HCT116 (cell line): ENCODE results near the gene RXRA. TPM values are rescaled to one million over a fixed set of nuclear protein-coding genes. Genes with fewer than 3 reads are reported as not detected.

ENCODE experiments used
- ATAC-seq: fragments of 200-7000 bp; cut with Tn5 transposase; 2 replicates; pipeline ENCODE4 v1.9.1; 2020; ENCODE audit warnings: mild to moderate bottlenecking, moderate library complexity
- BruUV-seq: library from RNA; stranded (reverse); fragments of 400-500 nt; replicated peaks from 2 replicates; lab custom pipeline; 2021; lab: Mats Ljungman, UMichigan
- CTCF ChIA-PET: fragments of 300-600 bp; sonication (Branson Sonifier 250); formaldehyde crosslinking; loops from one replicate; lab custom pipeline; 2021; ENCODE audit warnings: antibody characterized with exemption; lab: Charles Lee
- POLR2A ChIA-PET: fragments of 300-600, 350-600 bp; sonication (Branson Sonifier 250); formaldehyde crosslinking; loops from one replicate; lab custom pipeline; 2021; ENCODE audit warnings: antibody characterized with exemption; lab: Charles Lee
- RAD21 ChIA-PET, 2 experiments: fragments of 300-600 bp; sonication (Branson Sonifier 250); formaldehyde crosslinking; loops; one replicate each; lab custom pipeline; 2023; ENCODE audit warnings: low total read pairs in 2 of 2; ENCODE audit not compliant: uncharacterized antibody in 2 of 2, unreplicated experiment in 2 of 2, low non-redundant PET in 1 of 2; lab: Charles Lee
- DNase-seq: peaks from one replicate; pipeline ENCODE4 v3.0.0-alpha.2; 2010; ENCODE audit warnings: low read depth, low spot score
- H2AFZ ChIP-seq: fragments of 200-600 bp; shearing (Covaris generic), sonication (generic); 2 replicates; pipeline ENCODE4 v1.6.1; 2017; ENCODE audit warnings: low read depth, mixed run types, mixed read lengths, antibody characterized with exemption, low read length; ENCODE audit not compliant: poor library complexity, severe bottlenecking
- H3K27ac ChIP-seq: 2 replicates; pipeline ENCODE4 v1.5.1; 2012; ENCODE audit warnings: low read depth, low read length
- H3K27me3 ChIP-seq: fragments of 200-600 bp; sonication (generic); 2 replicates; pipeline ENCODE4 v1.6.1; 2016; ENCODE audit warnings: mixed run types, low read length, mixed read lengths; ENCODE audit not compliant: insufficient read depth
- H3K36me3 ChIP-seq, 2 experiments: fragments of 200-500 bp in 1 of 2; fragments of 200-600 bp in 1 of 2; sonication (Bioruptor generic) in 1 of 2; sonication (generic) in 1 of 2; 2 replicates each; pipeline versions ENCODE4 v1.5.1 to v1.6.1; 2014 to 2016; ENCODE audit warnings: low read length in 2 of 2, inconsistent platforms in 1 of 2, mixed read lengths in 1 of 2, mixed run types in 1 of 2; ENCODE audit not compliant: insufficient read depth in 2 of 2, control insufficient read depth in 1 of 2
- H3K4me1 ChIP-seq, 2 experiments: fragments of 200-600 bp in 1 of 2; sonication (generic) in 1 of 2; 2 replicates each; pipeline versions ENCODE4 v1.5.1 to v1.6.1; 2012 to 2017; ENCODE audit warnings: low read length in 2 of 2, inconsistent platforms in 1 of 2, mild to moderate bottlenecking in 1 of 2, mixed read lengths in 1 of 2, mixed run types in 1 of 2, moderate library complexity in 1 of 2; ENCODE audit not compliant: insufficient read depth in 2 of 2, control insufficient read depth in 1 of 2
- H3K4me2 ChIP-seq: fragments of 200-600 bp; sonication (generic); 2 replicates; pipeline ENCODE4 v1.6.1; 2017; ENCODE audit warnings: mixed run types, low read length, mixed read lengths
- H3K4me3 ChIP-seq, 2 experiments: fragments of 200-600 bp in 1 of 2; sonication (generic) in 1 of 2; replicated peaks in 1 of 2; 2 replicates each; pipeline ENCODE4 v1.5.1; 2011 to 2016; ENCODE audit warnings: low read length in 2 of 2, control low read depth in 1 of 2, low read depth in 1 of 2, mild to moderate bottlenecking in 1 of 2, mixed read lengths in 1 of 2, mixed run types in 1 of 2
- H3K79me2 ChIP-seq: fragments of 200-600 bp; sonication (generic); 2 replicates; pipeline ENCODE4 v1.6.1; 2017; ENCODE audit warnings: mild to moderate bottlenecking, mixed run types, low read length, moderate library complexity, mixed read lengths; ENCODE audit not compliant: insufficient read depth
- H3K9ac ChIP-seq: fragments of 200-600 bp; sonication (generic); 2 replicates; pipeline ENCODE4 v1.6.1; 2016; ENCODE audit warnings: low read length, mixed read lengths
- H3K9me2 ChIP-seq: fragments of 200-600 bp; sonication (generic), shearing (Covaris generic); 2 replicates; pipeline ENCODE4 v1.6.1; 2017; ENCODE audit warnings: mixed run types, mild to moderate bottlenecking, moderate library complexity; ENCODE audit not compliant: insufficient read depth
- H3K9me3 ChIP-seq, 2 experiments: fragments of 200-500 bp in 1 of 2; fragments of 200-600 bp in 1 of 2; sonication (Bioruptor generic) in 1 of 2; sonication (generic) in 1 of 2; 2 replicates each; pipeline ENCODE4 v1.6.1; 2014 to 2017; ENCODE audit warnings: low read length in 2 of 2, mixed read lengths in 2 of 2, inconsistent platforms in 1 of 2, low read depth in 1 of 2, mild to moderate bottlenecking in 1 of 2, mixed run types in 1 of 2, moderate library complexity in 1 of 2; ENCODE audit not compliant: control insufficient read depth in 1 of 2, insufficient read depth in 1 of 2
- H4K20me1 ChIP-seq: fragments of 200-600 bp; sonication (generic), shearing (Covaris generic); 2 replicates; pipeline ENCODE4 v1.6.1; 2017; ENCODE audit warnings: mixed run types, mild to moderate bottlenecking, moderate library complexity; ENCODE audit not compliant: insufficient read depth
- CBX3 ChIP-seq: IDR thresholded peaks from 2 replicates; pipeline ENCODE4 v1.6.1; 2012; ENCODE audit warnings: low read depth
- CEBPB ChIP-seq: IDR thresholded peaks from 2 replicates; pipeline ENCODE4 v1.6.1; 2012; ENCODE audit warnings: low read depth
- ELF1 ChIP-seq: IDR thresholded peaks from 2 replicates; pipeline ENCODE4 v1.6.1; 2012; ENCODE audit warnings: low read depth, borderline replicate concordance
- EZH2 ChIP-seq: fragments of 200-600 bp; sonication (generic); IDR thresholded peaks from 2 replicates; pipeline ENCODE4 v1.6.1; 2017; ENCODE audit warnings: antibody characterized with exemption, mixed run types
- EZH2phosphoT487 ChIP-seq: fragments of 200-600 bp; IDR thresholded peaks from 2 replicates; pipeline ENCODE4 v1.6.1; 2018; ENCODE audit warnings: antibody characterized with exemption, borderline replicate concordance
- JUND ChIP-seq: IDR thresholded peaks from 2 replicates; pipeline ENCODE4 v1.6.1; 2012
- POLR2A ChIP-seq: IDR thresholded peaks from 2 replicates; pipeline ENCODE4 v1.7.0; 2011; ENCODE audit warnings: borderline replicate concordance; ENCODE audit not compliant: insufficient read depth, insufficient read length; ENCODE audit errors: extremely low read depth
- POLR2AphosphoS5 ChIP-seq: IDR thresholded peaks from 2 replicates; pipeline ENCODE4 v1.6.1; 2011; ENCODE audit warnings: mild to moderate bottlenecking, low read depth, low read length, moderate library complexity
- RAD21 ChIP-seq: IDR thresholded peaks from 2 replicates; pipeline ENCODE4 v1.6.1; 2012; ENCODE audit warnings: low read depth, mild to moderate bottlenecking
- SP1 ChIP-seq: IDR thresholded peaks from 2 replicates; pipeline ENCODE4 v1.6.1; 2012; ENCODE audit warnings: low read depth
- SRF ChIP-seq: IDR thresholded peaks from 2 replicates; pipeline ENCODE4 v1.6.1; 2012; ENCODE audit warnings: low read depth
- TCF7L2 ChIP-seq: IDR thresholded peaks from 2 replicates; pipeline ENCODE4 v1.7.0; 2011; ENCODE audit warnings: borderline replicate concordance, inconsistent platforms; ENCODE audit not compliant: insufficient read depth, insufficient read length; ENCODE audit errors: extremely low read depth
- YY1 ChIP-seq: IDR thresholded peaks from 2 replicates; pipeline ENCODE4 v1.6.1; 2011; ENCODE audit warnings: low read length, low read depth, moderate library complexity, mild to moderate bottlenecking; ENCODE audit not compliant: insufficient replicate concordance; ENCODE audit errors: extremely low read depth
- ZBTB33 ChIP-seq: IDR thresholded peaks from 2 replicates; pipeline ENCODE4 v1.6.1; 2011; ENCODE audit warnings: mild to moderate bottlenecking, low read length, moderate library complexity; ENCODE audit not compliant: insufficient replicate concordance; ENCODE audit errors: extremely low read depth
- intact Hi-C: fragments of 100-400 bp; cut with micrococcal nuclease; formaldehyde crosslinking; loops from 2 replicates; pipeline ENCODE4 v1.10.0; 2022
- total RNA-seq: library from RNA; stranded (reverse); gene quantifications from one replicate; pipeline ENCODE4 v1.2.1, GENCODE V29; 2021; ENCODE audit not compliant: unreplicated experiment
- TF ChIP-seq, protein P1 (sequence below): IDR thresholded peaks from 2 replicates; pipeline ENCODE4 v1.6.1; 2012
- TF ChIP-seq, protein P2 (sequence below), 3 experiments: fragments of 200-600 bp in 1 of 3; sonication (generic) in 1 of 3; IDR thresholded peaks in 2 of 3; conservative IDR thresholded peaks in 1 of 3; 2 replicates each; pipeline ENCODE4 v1.5.1; 2012 to 2017; ENCODE audit warnings: low read depth in 2 of 3, low read length in 2 of 3, antibody characterized with exemption in 1 of 3, borderline replicate concordance in 1 of 3, control low read depth in 1 of 3, mild to moderate bottlenecking in 1 of 3, mixed read lengths in 1 of 3, mixed run types in 1 of 3, moderate library complexity in 1 of 3; ENCODE audit not compliant: insufficient read depth in 1 of 3

RXRA gene
- total RNA-seq, 1 experiment from 2014 or later: 43.9 TPM

- POLR2A ChIA-PET: no interaction called here
- peaks cover 6 to 13% of the 10 kb centered on the region in 2 experiments; a peak in 3 of 4 replicates for H3K4me1 ChIP-seq
- no peak overlapping the region for H3K9ac ChIP-seq
- no peaks in the 10 kb centered on the region for H3K27me3 ChIP-seq
- no TSS peak for BruUV-seq
- H3K36me3 ChIP-seq: peaks cover 5 to 6% of the 10 kb centered on the region in 2 experiments; a peak in 3 of 4 replicates
- H3K4me2 ChIP-seq: no peak overlapping the region
- H3K9me2 ChIP-seq: no peaks in the 10 kb centered on the region
- DNase-seq (no peak), ATAC-seq (no peak)
- RAD21 ChIA-PET: no interaction called here
- H3K4me3 ChIP-seq: no peak overlapping the region
- H3K9me3 ChIP-seq: no peaks in the 10 kb centered on the region
- TF ChIP-seq EZH2 (no peak), ELF1 (no peak)
- CTCF ChIA-PET: no interaction called here
- intact Hi-C loops: no loop called here
- no peaks in the 10 kb centered on the region for H3K79me2 ChIP-seq
- H2AFZ ChIP-seq: no peak overlapping the region
- no peak overlapping the region for H3K27ac ChIP-seq
- no peaks in the 10 kb centered on the region for H4K20me1 ChIP-seq
Observed at GRCh38 chr9:134436911-134437310, 110.7 kb downstream of the RXRA start.

DNA sequence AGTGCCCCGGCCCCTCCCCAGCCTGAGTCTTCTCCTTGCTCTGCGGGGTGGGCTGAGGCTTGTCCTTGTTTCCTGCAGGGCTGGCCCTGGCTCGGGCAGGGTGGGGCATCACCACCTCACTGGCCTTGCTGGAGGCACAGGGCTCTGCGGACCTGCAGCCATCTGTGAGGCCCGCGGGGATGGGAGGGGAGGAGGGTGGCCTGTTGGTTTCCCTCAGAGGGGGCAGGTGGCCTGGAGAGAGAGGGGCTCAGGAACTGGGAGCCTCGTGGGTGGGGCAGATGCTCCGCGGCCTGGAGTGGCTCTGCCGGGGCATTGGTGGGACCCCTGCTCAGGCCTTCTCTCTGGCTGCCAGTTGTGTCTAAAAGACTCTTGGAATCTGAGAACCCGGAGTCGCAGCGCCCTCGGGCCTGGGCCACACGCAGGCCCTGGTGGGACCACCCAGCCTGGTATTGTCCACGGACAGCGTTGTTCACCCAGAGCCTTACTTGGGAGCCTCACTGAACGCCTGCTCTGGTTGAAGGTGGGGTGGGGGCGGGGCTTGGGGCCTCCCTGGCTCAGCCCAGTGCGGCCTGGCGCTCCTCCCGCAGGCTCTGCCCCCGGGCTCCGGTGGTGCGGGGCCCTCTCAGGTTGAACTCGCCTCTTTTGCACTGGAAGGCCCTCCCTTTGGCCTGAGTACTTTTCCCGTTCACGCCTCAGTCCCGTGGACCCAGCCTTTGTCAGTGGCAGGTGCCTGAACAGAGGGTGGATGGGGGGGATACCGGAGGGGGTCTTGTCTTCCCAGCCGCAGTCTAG, 111.3 kb downstream of the RXRA start:
- Histone ChIP-seq H3K27ac (no peak overlapping the region), H3K27me3 (no peaks in the 10 kb centered on the region), H3K9ac (no peak overlapping the region), H3K79me2 (no peaks in the 10 kb centered on the region), H4K20me1 (no peaks in the 10 kb centered on the region), H3K4me2 (no peak overlapping the region), H3K9me2 (no peaks in the 10 kb centered on the region), H3K4me1 (peaks cover 6 to 13% of the 10 kb centered on the region in 2 experiments; a peak in 3 of 4 replicates), H3K4me3 (no peak overlapping the region), H2AFZ (no peak overlapping the region), H3K9me3 (no peaks in the 10 kb centered on the region), H3K36me3 (peaks cover 5 to 6% of the 10 kb centered on the region in 2 experiments; a peak in 3 of 4 replicates)
- POLR2A ChIA-PET: no interaction called here
- DNase-seq (no peak), ATAC-seq (no peak)
- intact Hi-C loops: no loop called here
- no TSS peak for BruUV-seq
- CTCF ChIA-PET: no interaction called here
- RAD21 ChIA-PET: no interaction called here
- no peak for TF ChIP-seq EZH2
- TF ChIP-seq, protein P1, sequence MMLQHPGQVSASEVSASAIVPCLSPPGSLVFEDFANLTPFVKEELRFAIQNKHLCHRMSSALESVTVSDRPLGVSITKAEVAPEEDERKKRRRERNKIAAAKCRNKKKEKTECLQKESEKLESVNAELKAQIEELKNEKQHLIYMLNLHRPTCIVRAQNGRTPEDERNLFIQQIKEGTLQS: no peak
- TF ChIP-seq TCF7L2: no peak
- TF ChIP-seq ZBTB33: no peak
- no peak for TF ChIP-seq POLR2A
- TF ChIP-seq SP1: no peak
- TF ChIP-seq POLR2AphosphoS5: no peak
- TF ChIP-seq YY1: no peak
- TF ChIP-seq CBX3: no peak
- no peak for TF ChIP-seq ELF1
- no peak for TF ChIP-seq EZH2phosphoT487
- TF ChIP-seq, protein P2, sequence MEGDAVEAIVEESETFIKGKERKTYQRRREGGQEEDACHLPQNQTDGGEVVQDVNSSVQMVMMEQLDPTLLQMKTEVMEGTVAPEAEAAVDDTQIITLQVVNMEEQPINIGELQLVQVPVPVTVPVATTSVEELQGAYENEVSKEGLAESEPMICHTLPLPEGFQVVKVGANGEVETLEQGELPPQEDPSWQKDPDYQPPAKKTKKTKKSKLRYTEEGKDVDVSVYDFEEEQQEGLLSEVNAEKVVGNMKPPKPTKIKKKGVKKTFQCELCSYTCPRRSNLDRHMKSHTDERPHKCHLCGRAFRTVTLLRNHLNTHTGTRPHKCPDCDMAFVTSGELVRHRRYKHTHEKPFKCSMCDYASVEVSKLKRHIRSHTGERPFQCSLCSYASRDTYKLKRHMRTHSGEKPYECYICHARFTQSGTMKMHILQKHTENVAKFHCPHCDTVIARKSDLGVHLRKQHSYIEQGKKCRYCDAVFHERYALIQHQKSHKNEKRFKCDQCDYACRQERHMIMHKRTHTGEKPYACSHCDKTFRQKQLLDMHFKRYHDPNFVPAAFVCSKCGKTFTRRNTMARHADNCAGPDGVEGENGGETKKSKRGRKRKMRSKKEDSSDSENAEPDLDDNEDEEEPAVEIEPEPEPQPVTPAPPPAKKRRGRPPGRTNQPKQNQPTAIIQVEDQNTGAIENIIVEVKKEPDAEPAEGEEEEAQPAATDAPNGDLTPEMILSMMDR (IDR thresholded peaks at IDR 0.05 in 2 of 3, conservative IDR thresholded peaks at IDR 0.05 in 1 of 3; ENCODE audit: borderline replicate concordance in 1 of 3, insufficient read depth in 1 of 3, low read depth in 2 of 3, low read length in 2 of 3): no peak
- no peak for TF ChIP-seq JUND
- TF ChIP-seq SRF: no peak
- no peak for TF ChIP-seq CEBPB
- TF ChIP-seq RAD21: no peak
